Fibroblast of lung (primary cell): ENCODE results near the gene BMPR1A. TPM values are rescaled to one million over a fixed set of nuclear protein-coding genes. Genes with fewer than 3 reads are reported as not detected.
"Not testable (repeated sequence)": the region's sequence is repeated elsewhere in the genome, so short reads cannot be mapped to it uniquely, and the experiment has no call there.

Experiments used
- DNase-seq, 2 donors: peaks; one replicate each; pipeline versions ENCODE4 v3.0.0 to v3.0.0-alpha.2; 2010; ENCODE audit warnings: low read depth in 2 of 2
- H2AFZ ChIP-seq: 2 replicates; pipeline ENCODE4 v1.5.1; 2012; ENCODE audit warnings: low read length, control low read depth, inconsistent platforms
- H3K27ac ChIP-seq: 2 replicates; pipeline ENCODE4 v1.5.1; 2011; ENCODE audit warnings: low read length, control low read depth; ENCODE audit not compliant: insufficient read depth
- H3K27me3 ChIP-seq: 2 replicates; pipeline ENCODE4 v1.5.1; 2011; ENCODE audit warnings: mild to moderate bottlenecking, low read length; ENCODE audit not compliant: control insufficient read depth, insufficient read depth
- H3K36me3 ChIP-seq: 2 replicates; pipeline ENCODE4 v1.5.1; 2011; ENCODE audit warnings: low read length; ENCODE audit not compliant: control insufficient read depth, insufficient read depth
- H3K4me1 ChIP-seq: 2 replicates; pipeline ENCODE4 v1.5.1; 2011; ENCODE audit warnings: low read length; ENCODE audit not compliant: control insufficient read depth, insufficient read depth; ENCODE audit errors: extremely low read depth
- H3K4me2 ChIP-seq: 2 replicates; pipeline ENCODE4 v1.5.1; 2011; ENCODE audit warnings: low read length, control low read depth; ENCODE audit not compliant: insufficient read depth; ENCODE audit errors: extremely low read depth
- H3K4me3 ChIP-seq, 4 experiments: fragments of 200-600 bp in 1 of 4; sonication (generic) in 1 of 4; replicated peaks in 1 of 4; 2 replicates each; pipeline ENCODE4 v1.5.1; 2011 to 2016; ENCODE audit warnings: low read length in 4 of 4, low read depth in 3 of 4, mild to moderate bottlenecking in 3 of 4, control low read depth in 2 of 4, inconsistent platforms in 1 of 4, mixed read lengths in 1 of 4; ENCODE audit not compliant: insufficient read depth in 1 of 4; ENCODE audit errors: control extremely low read depth in 1 of 4
- H3K79me2 ChIP-seq: 2 replicates; pipeline ENCODE4 v1.5.1; 2012; ENCODE audit warnings: mild to moderate bottlenecking, low read length, inconsistent platforms; ENCODE audit not compliant: control insufficient read depth, insufficient read depth
- H3K9ac ChIP-seq: 2 replicates; pipeline ENCODE4 v1.5.1; 2011; ENCODE audit warnings: mild to moderate bottlenecking, low read length, control low read depth; ENCODE audit not compliant: insufficient read depth
- H3K9me3 ChIP-seq: 2 replicates; pipeline ENCODE4 v1.5.1; 2012; ENCODE audit warnings: low read depth, low read length; ENCODE audit not compliant: control insufficient read depth, insufficient read depth
- H4K20me1 ChIP-seq: 2 replicates; pipeline ENCODE4 v1.5.1; 2011; ENCODE audit warnings: low read length; ENCODE audit not compliant: control insufficient read depth, insufficient read depth; ENCODE audit errors: extremely low read depth
- EZH2 ChIP-seq: IDR thresholded peaks from 2 replicates; pipeline ENCODE4 v1.5.1; 2012; ENCODE audit warnings: low read length, control low read depth, mild to moderate bottlenecking; ENCODE audit errors: missing control alignments
- polyA plus RNA-seq, 2 donors: library from polyadenylated mRNA; depleted of rRNA in 1 of 2; stranded (reverse) in 1 of 2; unstranded in 1 of 2; fragments of >200 nt; gene quantifications; 2 replicates each; pipeline ENCODE4 v1.2.1, GENCODE V29; 2011 to 2012; ENCODE audit warnings: missing spikeins in 1 of 2
- total RNA-seq: library from RNA; depleted of rRNA; stranded (reverse); fragments of >200 nt; gene quantifications from 2 replicates; pipeline ENCODE4 v1.2.1, GENCODE V29; 2014
- TF ChIP-seq, protein P1 (sequence below), 2 donors: IDR thresholded peaks in 1 of 2; conservative IDR thresholded peaks in 1 of 2; 1 replicate in 1 of 2; 2 replicates in 1 of 2; pipeline ENCODE4 v1.5.1; 2011 to 2012; ENCODE audit warnings: low read length in 2 of 2, control low read depth in 1 of 2, inconsistent platforms in 1 of 2, low read depth in 1 of 2, mild to moderate bottlenecking in 1 of 2

The BMPR1A gene
- total and polyA plus RNA-seq, 2 donors (not counting 1 experiment from before 2014, with no cell fraction given) = 52.8 to 61.8 TPM

DNA sequence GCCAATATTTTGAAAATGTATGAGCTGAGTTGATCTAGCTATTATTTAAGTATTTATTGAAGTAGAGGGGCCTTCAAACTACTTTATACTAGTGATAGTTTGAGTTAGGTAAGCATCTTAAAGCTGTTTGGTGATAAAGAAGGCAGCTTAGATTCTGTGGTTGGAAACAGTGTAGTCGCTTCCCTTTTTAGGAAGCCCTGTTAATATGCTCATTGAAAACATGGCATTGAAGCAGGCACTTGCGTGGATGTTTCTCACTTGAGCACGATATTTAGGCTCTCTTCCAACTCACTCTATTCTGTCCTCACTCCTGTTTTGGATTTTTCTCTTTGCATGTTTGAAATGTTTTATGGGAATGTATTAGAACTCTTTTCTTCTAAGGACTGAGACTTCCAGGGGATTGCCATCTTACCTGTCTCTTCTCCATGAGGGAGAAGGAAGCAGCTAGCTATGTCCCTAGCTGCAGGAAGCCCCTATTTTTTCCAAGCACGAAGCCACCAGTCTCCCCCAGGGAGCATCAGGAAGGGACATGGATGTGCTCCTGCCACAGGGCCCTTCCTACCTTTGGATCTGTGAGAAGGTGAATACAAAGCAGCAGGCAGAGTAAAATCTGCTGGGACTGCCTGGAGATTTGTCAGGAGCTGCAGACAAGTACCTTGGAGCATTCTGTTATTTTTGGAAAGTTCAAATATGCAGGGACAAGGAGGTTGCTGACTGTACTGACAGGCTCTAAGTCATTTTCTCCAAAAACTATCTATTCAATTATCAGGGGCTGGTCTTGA is 22.0 kb upstream of the BMPR1A start:
- TF ChIP-seq, protein P1, sequence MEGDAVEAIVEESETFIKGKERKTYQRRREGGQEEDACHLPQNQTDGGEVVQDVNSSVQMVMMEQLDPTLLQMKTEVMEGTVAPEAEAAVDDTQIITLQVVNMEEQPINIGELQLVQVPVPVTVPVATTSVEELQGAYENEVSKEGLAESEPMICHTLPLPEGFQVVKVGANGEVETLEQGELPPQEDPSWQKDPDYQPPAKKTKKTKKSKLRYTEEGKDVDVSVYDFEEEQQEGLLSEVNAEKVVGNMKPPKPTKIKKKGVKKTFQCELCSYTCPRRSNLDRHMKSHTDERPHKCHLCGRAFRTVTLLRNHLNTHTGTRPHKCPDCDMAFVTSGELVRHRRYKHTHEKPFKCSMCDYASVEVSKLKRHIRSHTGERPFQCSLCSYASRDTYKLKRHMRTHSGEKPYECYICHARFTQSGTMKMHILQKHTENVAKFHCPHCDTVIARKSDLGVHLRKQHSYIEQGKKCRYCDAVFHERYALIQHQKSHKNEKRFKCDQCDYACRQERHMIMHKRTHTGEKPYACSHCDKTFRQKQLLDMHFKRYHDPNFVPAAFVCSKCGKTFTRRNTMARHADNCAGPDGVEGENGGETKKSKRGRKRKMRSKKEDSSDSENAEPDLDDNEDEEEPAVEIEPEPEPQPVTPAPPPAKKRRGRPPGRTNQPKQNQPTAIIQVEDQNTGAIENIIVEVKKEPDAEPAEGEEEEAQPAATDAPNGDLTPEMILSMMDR (conservative IDR thresholded peaks at IDR 0.05 in 1 of 2, IDR thresholded peaks at IDR 0.05 in 1 of 2; ENCODE audit: low read depth in 1 of 2, low read length in 2 of 2) = no peak
- Histone ChIP-seq H3K4me2 (no peak overlapping the region), H3K9me3 (no peaks in the 10 kb centered on the region), H3K4me1 (no peaks in the 10 kb centered on the region), H3K36me3 (no peaks in the 10 kb centered on the region), H3K79me2 (no peaks in the 10 kb centered on the region), H3K4me3 (no peak overlapping the region), H3K9ac (no peak overlapping the region), H3K27ac (no peak overlapping the region), H4K20me1 (no peaks in the 10 kb centered on the region), H2AFZ (no peak overlapping the region), H3K27me3 (no peaks in the 10 kb centered on the region)
- DNase-seq = no peak

DNA sequence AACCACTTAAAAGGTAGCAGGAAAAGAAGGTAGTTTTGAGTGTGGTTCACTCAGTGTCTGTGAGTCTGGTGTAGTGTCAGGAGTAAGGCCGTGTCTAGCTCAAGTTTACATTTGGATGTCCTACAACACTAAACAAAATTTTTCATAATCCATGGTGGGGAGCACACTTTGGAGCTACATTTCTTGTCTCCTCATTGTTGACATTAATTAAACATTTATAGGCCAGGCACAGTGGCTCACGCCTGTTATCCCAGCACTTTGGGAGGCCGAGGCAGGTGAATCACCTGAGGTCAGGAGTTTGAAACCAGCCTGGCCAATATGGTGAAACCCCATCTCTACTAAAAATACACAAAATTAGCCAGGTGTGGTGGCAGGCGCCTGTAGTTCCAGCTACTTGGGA is 21.1 kb upstream of the BMPR1A start:
- not testable (repeated sequence) for H3K4me1 ChIP-seq, H3K27me3 ChIP-seq, H3K27ac ChIP-seq, H3K9me3 ChIP-seq, H3K79me2 ChIP-seq, H3K4me2 ChIP-seq, H4K20me1 ChIP-seq, DNase-seq, H2AFZ ChIP-seq, H3K4me3 ChIP-seq, H3K9ac ChIP-seq, H3K36me3 ChIP-seq

DNA sequence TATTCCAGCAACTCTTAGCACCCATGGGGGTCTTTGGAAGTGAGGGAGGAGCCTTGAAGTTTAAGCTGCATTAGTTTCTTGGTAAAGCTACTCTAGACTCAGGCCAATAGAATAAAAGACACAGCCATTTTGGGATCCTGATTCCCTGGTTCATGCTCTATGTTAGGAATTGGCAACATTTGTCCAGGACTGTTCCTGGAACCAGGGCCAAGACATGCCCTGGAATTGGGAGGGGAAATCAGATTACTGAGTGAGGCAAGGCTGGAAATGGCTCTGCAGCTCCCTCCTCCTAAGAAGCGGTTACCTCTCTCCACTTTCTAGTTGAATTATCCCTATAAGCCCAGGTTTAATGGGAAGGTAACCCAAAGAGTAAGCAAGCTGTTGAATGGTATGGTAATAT is 14.2 kb upstream of the BMPR1A start:
- DNase-seq = no peak
- H4K20me1 ChIP-seq = no peaks in the 10 kb centered on the region
- TF ChIP-seq, protein P1 (conservative IDR thresholded peaks at IDR 0.05 in 1 of 2, IDR thresholded peaks at IDR 0.05 in 1 of 2; ENCODE audit: low read depth in 1 of 2, low read length in 2 of 2) = no peak
- no peak for TF ChIP-seq EZH2
- no peaks in the 10 kb centered on the region for H3K9me3 ChIP-seq
- no peaks in the 10 kb centered on the region for H3K36me3 ChIP-seq
- H3K4me1 ChIP-seq = peaks cover 2% of the 10 kb centered on the region
- no peaks in the 10 kb centered on the region for H3K27me3 ChIP-seq
- H3K79me2 ChIP-seq = no peaks in the 10 kb centered on the region
- no peak overlapping the region for H3K4me2 ChIP-seq
- no peak overlapping the region for H3K4me3 ChIP-seq
- H3K9ac ChIP-seq = no peak overlapping the region
- no peak overlapping the region for H3K27ac ChIP-seq
- H2AFZ ChIP-seq = no peak overlapping the region
